HEK293T (cell line): ENCODE results near the gene SLC17A9.

ENCODE experiments used
- CTCF ChIA-PET: fragments of 350-600 bp; formaldehyde crosslinking; extraction: SDS; loops from one replicate; lab custom pipeline; 2021; ENCODE audit warnings: antibody characterized with exemption, inconsistent platforms; lab: Yijun Ruan, JAX
- POLR2A ChIA-PET: fragments of 350-600 bp; formaldehyde crosslinking; extraction: SDS; loops from one replicate; lab custom pipeline; 2020; ENCODE audit warnings: antibody characterized with exemption, inconsistent platforms; lab: Yijun Ruan, JAX
- DNase-seq: peaks from one replicate; pipeline ENCODE4 v3.0.0; 2012; ENCODE audit warnings: mixed read lengths; ENCODE audit errors: extremely low spot score
- ARNT ChIP-seq: fragments of 450-650 bp; IDR thresholded peaks from 2 replicates; pipeline ENCODE4 v1.6.1; 2017; ENCODE audit warnings: mild to moderate bottlenecking
- BHLHE40 ChIP-seq: fragments of 450-650 bp; IDR thresholded peaks from 2 replicates; pipeline ENCODE4 v1.6.1; 2016; ENCODE audit warnings: mild to moderate bottlenecking, moderate library complexity, borderline replicate concordance
- CTBP1 ChIP-seq: fragments of 450-650 bp; IDR thresholded peaks from 2 replicates; pipeline ENCODE4 v1.6.1; 2016; ENCODE audit warnings: borderline replicate concordance
- ELF4 ChIP-seq: fragments of 450-650 bp; IDR thresholded peaks from 2 replicates; pipeline ENCODE4 v1.6.1; 2017; ENCODE audit warnings: antibody characterized with exemption
- FOXA1 ChIP-seq: fragments of 450-650 bp; IDR thresholded peaks from 2 replicates; pipeline ENCODE4 v1.6.1; 2016; ENCODE audit warnings: mild to moderate bottlenecking
- FOXK2 ChIP-seq: fragments of 450-650 bp; IDR thresholded peaks from 2 replicates; pipeline ENCODE4 v1.6.1; 2016; ENCODE audit warnings: mild to moderate bottlenecking
- FOXM1 ChIP-seq: fragments of 450-650 bp; IDR thresholded peaks from 2 replicates; pipeline ENCODE4 v1.6.1; 2017; ENCODE audit warnings: mild to moderate bottlenecking, borderline replicate concordance
- HDGF ChIP-seq: fragments of 450-650 bp; IDR thresholded peaks from 2 replicates; pipeline ENCODE4 v1.6.1; 2017; ENCODE audit warnings: antibody characterized with exemption, borderline replicate concordance
- L3MBTL2 ChIP-seq: fragments of 450-650 bp; conservative IDR thresholded peaks from 2 replicates; pipeline ENCODE4 v1.6.1; 2016; ENCODE audit warnings: mild to moderate bottlenecking
- LEF1 ChIP-seq: fragments of 450-650 bp; IDR thresholded peaks from 2 replicates; pipeline ENCODE4 v1.6.1; 2017; ENCODE audit warnings: mild to moderate bottlenecking, borderline replicate concordance
- NFRKB ChIP-seq: fragments of 450-650 bp; IDR thresholded peaks from 2 replicates; pipeline ENCODE4 v1.6.1; 2016; ENCODE audit warnings: mild to moderate bottlenecking, moderate library complexity
- SP1 ChIP-seq: fragments of 450-650 bp; IDR thresholded peaks from 2 replicates; pipeline ENCODE4 v1.6.1; 2017
- SUZ12 ChIP-seq: fragments of 450-650 bp; IDR thresholded peaks from 2 replicates; pipeline ENCODE4 v1.6.1; 2016; ENCODE audit warnings: mild to moderate bottlenecking
- TARDBP ChIP-seq: fragments of 450-650 bp; IDR thresholded peaks from 2 replicates; pipeline ENCODE4 v1.6.1; 2016
- ZNF384 ChIP-seq: fragments of 450-650 bp; IDR thresholded peaks from 2 replicates; pipeline ENCODE4 v1.6.1; 2016
- TF ChIP-seq, protein P1 (sequence below): fragments of 450-650 bp; IDR thresholded peaks from 2 replicates; pipeline ENCODE4 v1.6.1; 2016

Gene SLC17A9

GRCh38 chr20:62950741-62951140 lies 1.8 kb upstream of the SLC17A9 start:
- TF ChIP-seq FOXM1: no peak
- no peak for TF ChIP-seq SUZ12
- TF ChIP-seq CTBP1: no peak
- no peak for TF ChIP-seq SP1
- no peak for TF ChIP-seq ELF4
- TF ChIP-seq FOXA1: no peak
- no peak for TF ChIP-seq ARNT
- no peak for TF ChIP-seq NFRKB
- no peak for TF ChIP-seq HDGF
- no peak for TF ChIP-seq BHLHE40
- no peak for TF ChIP-seq L3MBTL2
- no peak for TF ChIP-seq TARDBP
- TF ChIP-seq, protein P1, sequence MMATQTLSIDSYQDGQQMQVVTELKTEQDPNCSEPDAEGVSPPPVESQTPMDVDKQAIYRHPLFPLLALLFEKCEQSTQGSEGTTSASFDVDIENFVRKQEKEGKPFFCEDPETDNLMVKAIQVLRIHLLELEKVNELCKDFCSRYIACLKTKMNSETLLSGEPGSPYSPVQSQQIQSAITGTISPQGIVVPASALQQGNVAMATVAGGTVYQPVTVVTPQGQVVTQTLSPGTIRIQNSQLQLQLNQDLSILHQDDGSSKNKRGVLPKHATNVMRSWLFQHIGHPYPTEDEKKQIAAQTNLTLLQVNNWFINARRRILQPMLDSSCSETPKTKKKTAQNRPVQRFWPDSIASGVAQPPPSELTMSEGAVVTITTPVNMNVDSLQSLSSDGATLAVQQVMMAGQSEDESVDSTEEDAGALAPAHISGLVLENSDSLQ: no peak
- no peak for TF ChIP-seq FOXK2
- no peak for TF ChIP-seq ZNF384
- POLR2A ChIA-PET: interaction anchor here (2.0 kb wide), 1 partner anchor 13 kb away, joined by 5 read pairs; the partner anchor contains the start of gene GID8
- CTCF ChIA-PET: no interaction called here
- DNase-seq: no peak

DNA sequence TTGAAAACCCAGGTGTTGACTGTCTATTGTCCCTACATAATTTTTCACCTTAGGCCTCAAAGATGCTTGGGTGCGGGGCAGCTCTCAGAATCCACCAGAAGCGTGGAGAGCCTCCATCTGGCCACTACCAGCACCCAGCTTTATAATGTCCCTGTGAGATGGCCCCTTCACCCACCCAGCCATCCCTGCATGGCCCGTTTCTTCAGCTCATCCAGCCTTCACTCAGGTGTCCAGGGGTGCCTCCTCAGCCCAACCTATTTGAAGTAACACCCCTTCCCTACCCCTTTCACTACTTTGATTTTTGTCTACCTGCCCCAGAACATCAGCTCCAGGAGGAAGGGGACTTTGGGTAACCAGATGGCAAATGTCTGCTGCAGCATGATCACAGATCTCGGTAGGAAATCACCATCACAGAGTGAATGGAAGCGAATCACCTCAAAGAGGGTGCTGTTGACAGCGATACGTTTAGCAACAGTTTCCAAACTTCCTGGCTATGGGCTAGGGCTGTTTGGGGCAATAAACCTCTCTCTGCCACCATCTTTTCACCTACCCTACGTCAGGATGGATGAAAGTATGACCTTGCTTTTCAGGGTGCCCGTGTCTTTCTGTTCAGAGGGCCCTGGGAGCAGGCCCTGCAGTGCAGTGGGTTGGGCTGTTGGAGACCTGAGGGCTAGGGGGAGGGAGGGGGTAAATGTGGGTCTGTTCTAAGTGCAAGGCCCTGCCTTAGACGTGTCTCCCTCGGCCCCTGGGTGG lies 1.2 kb upstream of the SLC17A9 start:
- ChIA-PET CTCF (no interaction called here), POLR2A (no interaction called here)
- TF ChIP-seq HDGF: no peak
- TF ChIP-seq NFRKB: no peak
- no peak for TF ChIP-seq ELF4
- TF ChIP-seq ZNF384: no peak
- no peak for TF ChIP-seq LEF1
- TF ChIP-seq TARDBP: no peak
- TF ChIP-seq, protein P1: no peak
- TF ChIP-seq SP1: no peak
- no peak for TF ChIP-seq L3MBTL2
- no peak for TF ChIP-seq FOXM1
- no peak for TF ChIP-seq CTBP1
- TF ChIP-seq FOXA1: no peak
- TF ChIP-seq FOXK2: no peak
- no peak for DNase-seq

DNA sequence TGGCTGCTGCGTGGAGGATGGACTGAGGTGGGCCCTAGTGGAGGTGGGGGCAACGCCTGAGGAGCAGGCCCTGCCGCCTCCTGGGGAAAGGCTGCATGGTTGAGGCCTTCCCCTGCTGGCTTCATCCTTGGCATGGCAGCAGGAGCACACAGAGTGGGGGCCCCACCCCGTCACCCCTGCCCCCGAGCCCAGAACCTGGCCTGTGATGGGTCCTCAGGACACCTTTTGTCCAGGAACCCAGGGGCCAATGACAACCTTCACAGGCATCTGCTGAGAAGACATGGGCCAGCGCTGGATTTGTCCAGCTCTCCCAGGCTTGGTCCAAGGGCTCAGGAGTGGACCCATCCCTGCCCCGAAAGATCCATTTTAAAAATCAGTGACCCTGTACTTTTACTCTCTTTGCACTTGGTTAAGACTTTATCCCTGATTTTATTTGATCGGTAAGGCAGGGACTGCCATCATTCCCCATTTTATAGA lies 575 bp upstream of the SLC17A9 start:
- TF ChIP-seq ARNT (no peak), L3MBTL2 (no peak), CTBP1 (no peak), NFRKB (no peak), FOXK2 (no peak), HDGF (no peak)
- TF ChIP-seq, protein P1: no peak
- CTCF ChIA-PET: no interaction called here
- POLR2A ChIA-PET: no interaction called here
- DNase-seq: no peak

- DNase-seq: no peak
- ChIA-PET CTCF (no interaction called here), POLR2A (interaction anchor here (0.8 kb wide), 1 partner anchor 15 kb away, joined by 3 read pairs; the partner anchor contains the start of gene GID8)
- TF ChIP-seq ELF4 (no peak), FOXA1 (no peak), TARDBP (no peak), LEF1 (no peak), NFRKB (no peak), FOXK2 (no peak), ZNF384 (no peak), BHLHE40 (no peak), SP1 (no peak), HDGF (no peak), FOXM1 (no peak), ARNT (no peak), L3MBTL2 (no peak)
These were observed 694 bp downstream of the SLC17A9 start for GRCh38 chr20:62952968-62953838.

DNA sequence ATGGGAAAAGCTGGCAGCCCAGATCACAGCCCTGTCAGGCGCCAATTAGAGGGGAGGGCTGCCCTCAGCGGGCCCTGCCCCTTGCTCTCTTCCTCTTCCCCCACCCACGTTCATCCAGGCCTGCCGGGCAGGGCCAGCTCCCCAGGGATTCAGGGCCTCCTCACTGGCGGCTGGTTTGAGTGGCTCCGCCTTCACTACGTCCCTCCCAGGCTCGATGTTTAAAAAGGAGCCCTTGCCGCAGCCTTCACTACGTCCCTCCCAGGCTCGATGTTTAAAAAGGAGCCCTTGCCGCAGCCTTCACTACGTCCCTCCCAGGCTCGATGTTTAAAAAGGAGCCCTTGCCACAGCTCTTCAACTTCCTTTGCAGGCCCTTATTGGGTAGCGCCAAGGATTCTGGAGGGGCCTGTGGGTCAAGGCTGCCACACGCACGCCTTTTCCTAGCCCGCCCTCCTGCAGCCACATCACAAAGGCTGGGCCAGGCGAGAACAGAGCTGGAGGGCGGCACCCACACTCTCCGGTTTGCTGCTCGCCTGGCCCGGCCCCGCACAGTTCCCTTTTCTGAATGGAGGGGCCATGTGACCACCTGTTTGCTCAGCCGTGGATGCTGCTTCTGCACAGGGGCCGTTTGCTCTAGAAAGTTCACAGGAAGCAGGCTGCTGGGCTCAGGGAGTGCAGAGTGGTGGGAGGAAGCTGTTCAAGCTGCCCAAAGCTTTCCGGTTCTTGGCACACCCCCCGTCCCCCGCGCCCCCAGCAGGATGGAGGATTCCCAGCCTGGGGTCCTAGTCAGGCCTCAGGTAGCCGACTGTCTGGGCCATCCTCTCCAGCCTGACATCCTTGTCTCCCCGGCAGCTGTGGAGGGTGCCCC lies 1.6 kb downstream of the SLC17A9 start:
- TF ChIP-seq FOXK2 (no peak), BHLHE40 (no peak), CTBP1 (no peak), FOXM1 (no peak), SP1 (no peak), NFRKB (no peak), TARDBP (no peak), ARNT (no peak)
- ChIA-PET POLR2A (interaction anchor here (0.8 kb wide), 1 partner anchor 16 kb away, joined by 3 read pairs; the partner anchor contains the start of gene GID8), CTCF (no interaction called here)
- no peak for DNase-seq
